Mesothelial cell of epicardium (in vitro differentiated cells): ENCODE results near the gene APPL1. TPM values are rescaled to one million over a fixed set of nuclear protein-coding genes. Genes with fewer than 3 reads are reported as not detected.

Experiments used
- DNase-seq, 2 experiments: peaks; one replicate each; pipeline ENCODE4 v3.0.0; 2021; ENCODE audit warnings: low spot score in 2 of 2; ENCODE audit not compliant: unreplicated experiment in 2 of 2
- H3K27ac Mint-ChIP-seq: 2 replicates; pipeline ENCODE4 v1.8.0; 2021; ENCODE audit warnings: mixed read lengths
- H3K27me3 Mint-ChIP-seq: 2 replicates; pipeline ENCODE4 v1.8.0; 2021; ENCODE audit warnings: low read depth, mixed read lengths
- H3K36me3 Mint-ChIP-seq: 2 replicates; pipeline ENCODE4 v1.8.0; 2021; ENCODE audit warnings: mixed read lengths
- H3K4me1 Mint-ChIP-seq: 2 replicates; pipeline ENCODE4 v1.8.0; 2021; ENCODE audit warnings: mixed read lengths
- H3K4me3 Mint-ChIP-seq: 2 replicates; pipeline ENCODE4 v1.8.0; 2021; ENCODE audit warnings: mild to moderate bottlenecking, moderate library complexity, mixed read lengths
- H3K9me3 Mint-ChIP-seq: 2 replicates; pipeline ENCODE4 v1.8.0; 2021; ENCODE audit warnings: mixed read lengths
- total RNA-seq: library from RNA; stranded (reverse); gene quantifications from 3 replicates; pipeline ENCODE4 v1.2.1, GENCODE V29; 2021
- TF ChIP-seq, protein P1 (sequence below): fragments of 200-600 bp; sonication (generic); IDR thresholded peaks from one replicate; pipeline ENCODE4 v1.5.0; 2021; ENCODE audit warnings: antibody characterized with exemption; ENCODE audit not compliant: unreplicated experiment

The APPL1 gene
- total RNA-seq, 1 donor from 2014 or later: 41.8 TPM

DNA sequence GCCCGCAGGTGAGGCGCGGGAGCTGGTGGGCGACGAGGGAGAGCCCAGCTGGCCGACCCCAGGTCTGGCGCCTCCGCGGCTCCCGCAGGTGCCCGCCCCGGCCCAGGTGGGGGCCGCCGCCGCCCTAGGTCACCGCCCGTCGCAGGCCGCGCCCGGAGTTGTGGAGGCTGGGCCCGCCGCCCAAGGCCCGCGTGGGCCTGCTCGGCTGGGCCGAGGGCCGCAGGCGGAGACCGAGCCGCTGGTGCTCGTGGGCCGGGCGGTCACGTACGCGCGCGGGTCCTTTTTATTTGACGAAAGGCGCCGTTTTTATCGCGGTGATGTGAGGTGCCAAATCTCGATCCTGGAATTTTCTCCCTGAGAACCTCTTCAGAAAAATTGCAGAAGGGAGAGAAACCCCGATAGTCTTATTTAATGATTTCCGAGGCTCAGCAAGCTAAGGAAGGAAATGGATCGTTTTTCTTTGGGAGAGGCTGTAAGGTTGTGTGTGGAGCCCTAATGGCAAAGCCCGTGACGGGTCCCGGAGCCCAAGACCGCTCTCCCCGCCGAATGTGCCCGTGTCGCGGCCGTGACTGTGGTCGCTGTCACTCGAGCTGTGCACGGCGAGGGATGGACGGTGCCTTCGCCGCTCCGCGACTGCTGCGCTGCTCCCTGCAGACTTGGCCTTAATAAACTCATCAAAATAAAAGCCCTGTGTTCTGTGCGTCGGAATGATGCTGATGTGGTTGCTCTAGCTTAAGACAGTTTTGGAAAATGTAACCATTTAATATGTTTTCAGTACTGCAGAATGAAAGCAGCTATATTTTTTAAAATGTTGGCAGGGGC, 612 bp downstream of the APPL1 start:
- DNase-seq: peak in 1 of 2 experiments; percentile 63
- Mint-ChIP-seq H3K27ac (peak overlapping the region; percentile 91), H3K4me3 (peak overlapping the region; percentile 92), H3K9me3 (no peaks in the 10 kb centered on the region), H3K27me3 (no peaks in the 10 kb centered on the region), H3K4me1 (peaks cover 25% of the 10 kb centered on the region), H3K36me3 (no peaks in the 10 kb centered on the region)
- TF ChIP-seq, protein P1, sequence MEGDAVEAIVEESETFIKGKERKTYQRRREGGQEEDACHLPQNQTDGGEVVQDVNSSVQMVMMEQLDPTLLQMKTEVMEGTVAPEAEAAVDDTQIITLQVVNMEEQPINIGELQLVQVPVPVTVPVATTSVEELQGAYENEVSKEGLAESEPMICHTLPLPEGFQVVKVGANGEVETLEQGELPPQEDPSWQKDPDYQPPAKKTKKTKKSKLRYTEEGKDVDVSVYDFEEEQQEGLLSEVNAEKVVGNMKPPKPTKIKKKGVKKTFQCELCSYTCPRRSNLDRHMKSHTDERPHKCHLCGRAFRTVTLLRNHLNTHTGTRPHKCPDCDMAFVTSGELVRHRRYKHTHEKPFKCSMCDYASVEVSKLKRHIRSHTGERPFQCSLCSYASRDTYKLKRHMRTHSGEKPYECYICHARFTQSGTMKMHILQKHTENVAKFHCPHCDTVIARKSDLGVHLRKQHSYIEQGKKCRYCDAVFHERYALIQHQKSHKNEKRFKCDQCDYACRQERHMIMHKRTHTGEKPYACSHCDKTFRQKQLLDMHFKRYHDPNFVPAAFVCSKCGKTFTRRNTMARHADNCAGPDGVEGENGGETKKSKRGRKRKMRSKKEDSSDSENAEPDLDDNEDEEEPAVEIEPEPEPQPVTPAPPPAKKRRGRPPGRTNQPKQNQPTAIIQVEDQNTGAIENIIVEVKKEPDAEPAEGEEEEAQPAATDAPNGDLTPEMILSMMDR: no peak

DNA sequence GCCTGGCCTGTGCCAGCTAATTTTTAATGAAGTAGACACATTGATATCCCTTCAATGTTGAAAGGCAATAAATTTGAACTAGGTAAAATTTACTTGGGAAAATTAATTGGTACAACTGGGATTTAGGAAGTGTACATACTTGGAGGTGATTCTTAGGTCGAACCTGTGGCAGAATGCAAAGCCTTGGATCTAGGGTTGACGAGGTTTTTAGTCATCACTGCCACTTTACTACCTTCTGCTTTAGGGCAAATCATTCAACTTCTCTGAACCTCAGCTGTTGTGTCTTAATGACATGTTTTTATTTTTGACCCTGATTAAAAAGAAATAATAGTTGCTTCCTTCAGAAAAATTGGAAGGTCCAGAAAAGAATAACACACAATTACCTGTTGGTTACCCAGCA, 2.5 kb downstream of the APPL1 start:
- no peaks in the 10 kb centered on the region for H3K27me3 Mint-ChIP-seq
- H3K4me3 Mint-ChIP-seq: no peak overlapping the region

DNA sequence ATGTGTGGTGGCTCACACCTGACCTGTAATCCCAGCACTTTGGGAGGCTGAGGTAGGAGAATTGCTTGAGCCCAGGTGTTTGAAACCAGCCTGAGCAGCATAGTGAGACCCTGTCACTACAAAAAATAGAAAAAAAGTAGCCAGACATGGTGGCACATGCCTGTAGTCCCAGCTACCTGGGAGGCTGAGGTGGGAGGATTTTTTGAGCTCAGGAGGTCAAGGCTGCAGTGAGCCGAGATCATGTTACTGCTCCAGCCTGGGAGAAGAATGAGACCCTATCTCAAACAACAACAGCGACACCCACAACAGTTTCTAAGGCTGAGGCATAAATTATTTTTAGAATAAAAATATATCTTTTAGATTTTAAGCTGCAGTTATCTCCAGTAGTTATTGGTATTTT, 6.3 kb downstream of the APPL1 start:
- H3K27me3 Mint-ChIP-seq: no peaks in the 10 kb centered on the region
- no peak overlapping the region for H3K4me3 Mint-ChIP-seq
- H3K4me1 Mint-ChIP-seq: peaks cover 11% of the 10 kb centered on the region
- no peaks in the 10 kb centered on the region for H3K9me3 Mint-ChIP-seq
- H3K27ac Mint-ChIP-seq: no peak overlapping the region
- TF ChIP-seq, protein P1: no peak
- peaks cover 7% of the 10 kb centered on the region for H3K36me3 Mint-ChIP-seq
- DNase-seq: no peak

More for the DNA sequence above, 2.5 kb downstream of the APPL1 start:
- H3K36me3 Mint-ChIP-seq: no peaks in the 10 kb centered on the region
- no peaks in the 10 kb centered on the region for H3K9me3 Mint-ChIP-seq
- no peak overlapping the region for H3K27ac Mint-ChIP-seq
- no peak for DNase-seq
- TF ChIP-seq, protein P1: no peak
- peaks cover 25% of the 10 kb centered on the region for H3K4me1 Mint-ChIP-seq

DNA sequence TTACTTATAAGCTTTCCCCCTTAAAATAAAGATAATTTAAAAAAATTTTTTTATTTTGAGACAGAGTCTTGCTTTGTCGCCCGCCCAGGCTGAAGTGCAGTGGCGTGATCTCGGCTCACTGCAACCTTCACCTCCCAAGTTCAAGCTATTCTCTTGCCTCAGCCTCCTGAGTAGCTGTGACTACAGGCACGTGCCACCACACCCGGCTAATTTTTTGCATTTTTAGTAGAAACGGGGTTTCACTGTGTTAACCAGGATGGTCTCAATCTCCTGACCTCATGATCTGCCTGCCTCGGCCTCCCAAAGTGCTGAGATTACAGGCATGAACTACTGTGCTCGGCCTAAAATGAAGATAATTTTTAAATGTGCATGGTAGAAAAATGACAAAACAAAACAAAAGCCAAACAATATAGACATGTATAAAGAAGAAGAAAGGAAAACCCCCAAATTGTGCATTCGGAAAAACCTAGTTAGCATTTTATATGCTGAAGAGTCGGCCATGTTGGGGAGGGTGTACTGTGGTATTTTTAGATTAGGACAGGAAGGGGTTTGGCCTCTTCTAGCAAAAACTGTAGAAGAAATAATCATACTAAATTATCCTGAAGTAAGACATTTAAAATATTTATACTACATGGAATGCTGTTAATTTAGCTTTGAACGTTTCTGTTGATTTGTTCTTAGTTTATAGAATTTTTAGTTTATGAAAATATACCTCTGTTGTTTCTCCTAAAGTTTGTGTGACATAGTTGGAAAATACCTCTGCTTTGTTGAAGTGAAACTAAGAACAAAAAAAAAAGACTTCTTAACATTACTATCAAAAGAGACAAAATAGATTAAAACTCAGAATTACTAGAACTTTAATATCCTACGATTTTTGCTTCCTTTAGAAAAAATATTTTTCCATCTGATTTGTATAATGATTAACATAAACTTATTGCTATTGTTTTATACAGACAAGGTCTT, 7.4 kb downstream of the APPL1 start:
- H3K27ac Mint-ChIP-seq: no peak overlapping the region
- no peaks in the 10 kb centered on the region for H3K27me3 Mint-ChIP-seq
- TF ChIP-seq, protein P1: no peak
- H3K4me1 Mint-ChIP-seq: peaks cover 5% of the 10 kb centered on the region
- H3K36me3 Mint-ChIP-seq: peaks cover 14% of the 10 kb centered on the region
- H3K4me3 Mint-ChIP-seq: no peak overlapping the region
- no peak for DNase-seq
- no peaks in the 10 kb centered on the region for H3K9me3 Mint-ChIP-seq

GRCh38 chr3:57244946-57245345, 17.4 kb downstream of the APPL1 start:
- H3K36me3 Mint-ChIP-seq: peaks cover 46% of the 10 kb centered on the region
- no peaks in the 10 kb centered on the region for H3K27me3 Mint-ChIP-seq
- no peaks in the 10 kb centered on the region for H3K4me1 Mint-ChIP-seq
- no peak overlapping the region for H3K4me3 Mint-ChIP-seq
- DNase-seq: no peak
- no peaks in the 10 kb centered on the region for H3K9me3 Mint-ChIP-seq
- no peak overlapping the region for H3K27ac Mint-ChIP-seq
- TF ChIP-seq, protein P1: no peak
